H1 (cell line): ENCODE data around the gene P2RY14. TPM values are rescaled to one million over a fixed set of nuclear protein-coding genes. Genes with fewer than 3 reads are reported as not detected.

Experiments
- CTCF ChIA-PET: fragments of 300-600 bp; sonication (Branson Sonifier 250); formaldehyde crosslinking; loops from one replicate; lab custom pipeline; 2021; ENCODE audit not compliant: partially characterized antibody; lab: Charles Lee
- POLR2A ChIA-PET: fragments of 300-600 bp; sonication (Branson Sonifier 250); formaldehyde crosslinking; loops from one replicate; lab custom pipeline; 2021; ENCODE audit warnings: inconsistent platforms; ENCODE audit not compliant: partially characterized antibody; lab: Charles Lee
- DNase-seq, 2 experiments: peaks; one replicate each; pipeline versions ENCODE4 v3.0.0 to v3.0.0-alpha.2; 2010 to 2022; ENCODE audit warnings: low spot score in 2 of 2, low read depth in 1 of 2, mixed read lengths in 1 of 2
- FAIRE-seq: peaks from 2 replicates; lab custom pipeline; 2011; peaks lifted over from hg19 to GRCh38; lab: Jason Lieb, UNC
- H2AFZ ChIP-seq: 2 replicates; pipeline ENCODE4 v1.8.1; 2012; ENCODE audit warnings: low read length, inconsistent platforms
- H2AK5ac ChIP-seq: 2 replicates; pipeline ENCODE4 v1.6.1; 2013; ENCODE audit warnings: low read depth, low read length
- H2BK120ac ChIP-seq: replicated peaks from 2 replicates; pipeline ENCODE3; 2013; ENCODE audit warnings: low read depth, low read length, inconsistent platforms
- H2BK12ac ChIP-seq: 2 replicates; pipeline ENCODE4 v1.6.1; 2013; ENCODE audit warnings: low read depth, low read length
- H2BK15ac ChIP-seq: 2 replicates; pipeline ENCODE4 v1.6.1; 2013; ENCODE audit warnings: low read length
- H2BK20ac ChIP-seq: 2 replicates; pipeline ENCODE4 v1.6.1; 2013; ENCODE audit warnings: low read length
- H2BK5ac ChIP-seq: 2 replicates; pipeline ENCODE4 v1.6.1; 2013; ENCODE audit warnings: low read depth, low read length
- H3K14ac ChIP-seq: 2 replicates; pipeline ENCODE4 v1.6.1; 2013; ENCODE audit warnings: inconsistent platforms; ENCODE audit not compliant: insufficient read length
- H3K18ac ChIP-seq: 2 replicates; pipeline ENCODE4 v1.6.1; 2013; ENCODE audit warnings: low read length; ENCODE audit errors: extremely low read depth
- H3K23ac ChIP-seq: 2 replicates; pipeline ENCODE4 v1.6.1; 2013; ENCODE audit warnings: inconsistent platforms; ENCODE audit not compliant: insufficient read length
- H3K23me2 ChIP-seq: 2 replicates; pipeline ENCODE4 v1.6.1; 2013; ENCODE audit warnings: low read depth, low read length
- H3K27ac ChIP-seq: 2 replicates; pipeline ENCODE4 v1.6.1; 2011; ENCODE audit warnings: low read depth, low read length, inconsistent platforms
- H3K27me3 ChIP-seq, 4 experiments: replicated peaks in 1 of 4; 1 replicate in 1 of 4; 2 replicates in 3 of 4; pipeline versions ENCODE4 v1.6.1 to v1.8.1; 2011 to 2013; ENCODE audit warnings: low read length in 3 of 4, mild to moderate bottlenecking in 3 of 4, inconsistent platforms in 2 of 4, mixed read lengths in 2 of 4, moderate library complexity in 1 of 4; ENCODE audit not compliant: control insufficient read depth in 3 of 4, insufficient read depth in 3 of 4; ENCODE audit errors: extremely low read depth in 1 of 4
- H3K36me3 ChIP-seq, 4 experiments: 2 replicates each; pipeline versions ENCODE4 v1.6.1 to v1.8.1; 2011 to 2013; ENCODE audit warnings: mild to moderate bottlenecking in 4 of 4, low read length in 3 of 4, moderate library complexity in 2 of 4, control low read depth in 1 of 4, inconsistent platforms in 1 of 4; ENCODE audit not compliant: insufficient read depth in 4 of 4, control insufficient read depth in 2 of 4
- H3K4ac ChIP-seq: replicated peaks from 2 replicates; pipeline ENCODE3; 2013; ENCODE audit warnings: low read length, low read depth, mixed read lengths, inconsistent platforms; ENCODE audit not compliant: insufficient read length
- H3K4me1 ChIP-seq, 4 experiments: replicated peaks in 1 of 4; 1 replicate in 1 of 4; 2 replicates in 3 of 4; pipeline versions ENCODE4 v1.6.1 to v1.8.1; 2011 to 2013; ENCODE audit warnings: low read length in 3 of 4, inconsistent platforms in 2 of 4, mixed read lengths in 1 of 4; ENCODE audit not compliant: insufficient read depth in 4 of 4, control insufficient read depth in 3 of 4
- H3K4me2 ChIP-seq, 2 experiments: 2 replicates each; pipeline versions ENCODE4 v1.6.1 to v1.8.1; 2011 to 2013; ENCODE audit warnings: low read depth in 2 of 2, low read length in 2 of 2, control low read depth in 1 of 2, inconsistent platforms in 1 of 2, mild to moderate bottlenecking in 1 of 2; ENCODE audit not compliant: insufficient read depth in 1 of 2
- H3K4me3 ChIP-seq, 4 experiments: fragments of 200-600, 300-600 bp in 1 of 4; sonication (generic), shearing (Covaris generic), sonication (Bioruptor Twin) in 1 of 4; 2 replicates each; pipeline versions ENCODE4 v1.5.1 to v1.8.1; 2011 to 2016; ENCODE audit warnings: low read length in 4 of 4, low read depth in 3 of 4, control low read depth in 2 of 4, inconsistent platforms in 2 of 4, mild to moderate bottlenecking in 2 of 4, mixed read lengths in 1 of 4, moderate library complexity in 1 of 4; ENCODE audit not compliant: insufficient read depth in 2 of 4; ENCODE audit errors: extremely low read depth in 1 of 4
- H3K56ac ChIP-seq: replicated peaks from 2 replicates; pipeline ENCODE3; 2013; ENCODE audit warnings: low read depth, mild to moderate bottlenecking, mixed read lengths, low read length, inconsistent platforms; ENCODE audit not compliant: insufficient read length
- H3K79me1 ChIP-seq: 2 replicates; pipeline ENCODE4 v1.6.1; 2013; ENCODE audit warnings: low read depth, low read length, control low read depth
- H3K79me2 ChIP-seq, 2 experiments: 2 replicates each; pipeline versions ENCODE4 v1.6.1 to v1.8.1; 2012 to 2013; ENCODE audit warnings: low read length in 2 of 2, mild to moderate bottlenecking in 2 of 2, inconsistent platforms in 1 of 2; ENCODE audit not compliant: insufficient read depth in 2 of 2, control insufficient read depth in 1 of 2
- H3K9ac ChIP-seq, 4 experiments: replicated peaks in 1 of 4; 1 replicate in 1 of 4; 2 replicates in 3 of 4; pipeline versions ENCODE4 v1.6.1 to v1.8.1; 2011 to 2013; ENCODE audit warnings: low read depth in 3 of 4, low read length in 3 of 4, control low read depth in 2 of 4, mild to moderate bottlenecking in 2 of 4, moderate library complexity in 2 of 4, inconsistent platforms in 1 of 4; ENCODE audit errors: extremely low read depth in 1 of 4
- H3K9me3 ChIP-seq, 2 experiments: 2 replicates each; pipeline versions ENCODE4 v1.6.1 to v1.8.1; 2012 to 2013; ENCODE audit warnings: mild to moderate bottlenecking in 2 of 2, moderate library complexity in 2 of 2, control low read depth in 1 of 2, inconsistent platforms in 1 of 2, low read depth in 1 of 2, low read length in 1 of 2, mixed read lengths in 1 of 2; ENCODE audit not compliant: insufficient read depth in 2 of 2
- H4K20me1 ChIP-seq, 2 experiments: replicated peaks in 1 of 2; 2 replicates each; pipeline versions ENCODE3 to v1.8.1; 2011 to 2013; ENCODE audit warnings: inconsistent platforms in 2 of 2, low read length in 2 of 2, mild to moderate bottlenecking in 1 of 2; ENCODE audit not compliant: insufficient read depth in 2 of 2, control insufficient read depth in 1 of 2
- H4K5ac ChIP-seq: 2 replicates; pipeline ENCODE4 v1.6.1; 2013; ENCODE audit warnings: low read length, low read depth, mixed read lengths, inconsistent platforms; ENCODE audit not compliant: insufficient read length
- H4K8ac ChIP-seq: 2 replicates; pipeline ENCODE4 v1.8.0; 2013; ENCODE audit warnings: mild to moderate bottlenecking, moderate library complexity, low read length, inconsistent platforms; ENCODE audit not compliant: insufficient read depth; ENCODE audit errors: extremely low read depth
- H4K91ac ChIP-seq: replicated peaks from 2 replicates; pipeline ENCODE3; 2013; ENCODE audit warnings: low read length, mixed read lengths, inconsistent platforms; ENCODE audit not compliant: insufficient read length
- BCL11A ChIP-seq, 2 experiments: IDR thresholded peaks; one replicate each; pipeline ENCODE4 v1.6.1; 2011; ENCODE audit warnings: low read depth in 2 of 2, low read length in 2 of 2, mild to moderate bottlenecking in 2 of 2
- EP300 ChIP-seq, 2 experiments: IDR thresholded peaks; 1 replicate in 1 of 2; 2 replicates in 1 of 2; pipeline ENCODE4 v1.6.1; 2011 to 2012; ENCODE audit warnings: low read depth in 2 of 2, low read length in 2 of 2, mild to moderate bottlenecking in 2 of 2, borderline replicate concordance in 1 of 2, inconsistent platforms in 1 of 2, moderate library complexity in 1 of 2
- ZNF274 ChIP-seq: IDR thresholded peaks from 2 replicates; pipeline ENCODE4 v1.7.0; 2012; ENCODE audit warnings: low read length, borderline replicate concordance; ENCODE audit errors: extremely low read depth
- WGBS, 2 experiments: shearing (Covaris generic) in 1 of 2; methylation state at CpG; one replicate each; pipeline versions ENCODE4 v1.1.6 to v1.1.7; 2013 to 2015; ENCODE audit warnings: low lambda C conversion rate in 2 of 2, mixed read lengths in 2 of 2, inconsistent platforms in 1 of 2, low coverage in 1 of 2, missing lambda C conversion rate in 1 of 2; ENCODE audit not compliant: insufficient replicate concordance in 2 of 2, insufficient coverage in 1 of 2, insufficient read length in 1 of 2; ENCODE audit errors: extremely low coverage in 1 of 2, missing lambda C conversion rate in 1 of 2; 5-methylcytosine and 5-hydroxymethylcytosine counted together
- polyA plus RNA-seq, 7 experiments: library from polyadenylated mRNA; depleted of rRNA in 3 of 7; stranded (reverse) in 5 of 7; unstranded in 2 of 7; fragments of >200 nt in 5 of 7; fragments of 200-250 nt in 2 of 7; gene quantifications; 1 replicate in 5 of 7; 2 replicates in 1 of 7; 4 replicates in 1 of 7; pipeline versions ENCODE4 v1.2.1 to v1.2.3, GENCODE V29; 2011 to 2013; ENCODE audit warnings: missing spikeins in 2 of 7, mixed read lengths in 2 of 7
- total RNA-seq: library from RNA; stranded (reverse); fragmentation: NEBNext Ultra II Directional; extraction: Animal tissue kit (Norgen Biotek cat#: 25700); gene quantifications from 2 replicates; pipeline ENCODE4 v1.2.1, GENCODE V29; 2021
- TF ChIP-seq, protein P1 (sequence below), 3 experiments: IDR thresholded peaks; 1 replicate in 2 of 3; 2 replicates in 1 of 3; pipeline versions ENCODE4 v1.5.1 to v1.6.1; 2011; ENCODE audit warnings: low read length in 3 of 3, mild to moderate bottlenecking in 3 of 3, inconsistent platforms in 2 of 3, low read depth in 1 of 3, moderate library complexity in 1 of 3; ENCODE audit not compliant: insufficient read depth in 1 of 3; ENCODE audit errors: control extremely low read depth in 1 of 3

P2RY14 gene
- total and polyA plus RNA-seq, 2 of the 8 experiments (the other 6 are each of a cell fraction or from before 2014, with no cell fraction given), result not detected

DNA sequence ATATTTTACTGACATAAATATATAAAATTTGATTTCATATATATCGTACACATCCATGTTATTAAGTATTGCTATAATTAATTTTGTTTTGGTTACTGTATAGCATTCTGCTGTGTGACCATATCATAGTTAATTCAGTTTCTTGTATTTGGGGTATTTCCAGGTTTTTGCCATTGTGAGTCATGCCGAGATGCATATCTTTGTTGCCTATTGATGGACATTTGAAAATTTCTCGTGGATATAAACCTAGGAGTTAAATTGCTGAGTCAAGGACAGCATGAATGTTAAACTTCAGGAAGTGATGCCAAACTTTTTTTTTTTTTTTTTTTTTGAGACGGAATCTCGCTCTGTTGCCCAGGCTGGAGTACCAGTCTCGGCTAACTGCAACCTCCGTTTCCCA is 41.6 kb downstream of the P2RY14 start:
- Histone ChIP-seq H2BK120ac (no peak overlapping the region), H3K4ac (no peak overlapping the region), H4K8ac (no peak overlapping the region), H2BK12ac (no peak overlapping the region), H4K20me1 (no peaks in the 10 kb centered on the region), H3K79me1 (no peaks in the 10 kb centered on the region), H3K56ac (no peak overlapping the region), H2BK15ac (no peak overlapping the region), H2AK5ac (no peak overlapping the region), H3K36me3 (peaks cover 0 to 6% (median 0%) of the 10 kb centered on the region in 4 experiments; a peak in 1 of 8 replicates), H3K9me3 (peaks cover 2% of the 10 kb centered on the region in 2 experiments; a peak in 2 of 4 replicates), H3K4me2 (no peak overlapping the region), H4K91ac (no peak overlapping the region), H3K27me3 (no peaks in the 10 kb centered on the region), H2BK20ac (no peak overlapping the region), H3K27ac (no peak overlapping the region), H3K4me1 (peaks cover 0 to 4% (median 2%) of the 10 kb centered on the region in 4 experiments; a peak in 1 of 7 replicates), H4K5ac (no peak overlapping the region), H3K14ac (no peak overlapping the region), H3K9ac (no peak overlapping the region), H2BK5ac (no peak overlapping the region), H3K23ac (no peak overlapping the region), H3K23me2 (no peaks in the 10 kb centered on the region), H3K4me3 (no peak overlapping the region), H3K79me2 (no peaks in the 10 kb centered on the region), H2AFZ (no peak overlapping the region), H3K18ac (no peak overlapping the region)
- ChIA-PET POLR2A (no interaction called here), CTCF (interaction anchor here (1.2 to 2.7 kb wide), 2 partner anchors 9 to 11 kb away, joined by 3 to 7 read pairs; no protein-coding TSS in a partner anchor)
- FAIRE-seq (no peak), DNase-seq (no peak)
- WGBS, 2 experiments, result 96% methylated on average over 5 of the region's 7 CpGs; no CpG with 5 or more reads in 1 of the 2 experiments
- TF ChIP-seq, protein P1, sequence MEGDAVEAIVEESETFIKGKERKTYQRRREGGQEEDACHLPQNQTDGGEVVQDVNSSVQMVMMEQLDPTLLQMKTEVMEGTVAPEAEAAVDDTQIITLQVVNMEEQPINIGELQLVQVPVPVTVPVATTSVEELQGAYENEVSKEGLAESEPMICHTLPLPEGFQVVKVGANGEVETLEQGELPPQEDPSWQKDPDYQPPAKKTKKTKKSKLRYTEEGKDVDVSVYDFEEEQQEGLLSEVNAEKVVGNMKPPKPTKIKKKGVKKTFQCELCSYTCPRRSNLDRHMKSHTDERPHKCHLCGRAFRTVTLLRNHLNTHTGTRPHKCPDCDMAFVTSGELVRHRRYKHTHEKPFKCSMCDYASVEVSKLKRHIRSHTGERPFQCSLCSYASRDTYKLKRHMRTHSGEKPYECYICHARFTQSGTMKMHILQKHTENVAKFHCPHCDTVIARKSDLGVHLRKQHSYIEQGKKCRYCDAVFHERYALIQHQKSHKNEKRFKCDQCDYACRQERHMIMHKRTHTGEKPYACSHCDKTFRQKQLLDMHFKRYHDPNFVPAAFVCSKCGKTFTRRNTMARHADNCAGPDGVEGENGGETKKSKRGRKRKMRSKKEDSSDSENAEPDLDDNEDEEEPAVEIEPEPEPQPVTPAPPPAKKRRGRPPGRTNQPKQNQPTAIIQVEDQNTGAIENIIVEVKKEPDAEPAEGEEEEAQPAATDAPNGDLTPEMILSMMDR (IDR thresholded peaks at IDR 0.05; ENCODE audit: control extremely low read depth in 1 of 3, insufficient read depth in 1 of 3, low read depth in 1 of 3, low read length in 3 of 3), result no peak
- no peak for TF ChIP-seq BCL11A (IDR thresholded peaks at IDR 0.05; ENCODE audit: low read depth in 2 of 2, low read length in 2 of 2)
- no peak for TF ChIP-seq EP300 (IDR thresholded peaks at IDR 0.05; ENCODE audit: borderline replicate concordance in 1 of 2, low read depth in 2 of 2, low read length in 2 of 2)
- no peak for TF ChIP-seq ZNF274
